A172 (cell line): ENCODE data around the gene LOXHD1. TPM values are rescaled to one million over a fixed set of nuclear protein-coding genes. Genes with fewer than 3 reads are reported as not detected.

Experiments
- DNase-seq: peaks from one replicate; pipeline ENCODE4 v3.0.0-alpha.2; 2015; ENCODE audit warnings: low spot score
- total RNA-seq: library from RNA; depleted of rRNA; stranded (reverse); fragments of >200 nt; shearing (Covaris generic); gene quantifications from 2 replicates; pipeline ENCODE4 v1.2.3, GENCODE V29; 2014; rRNA removed

Gene LOXHD1
- total RNA-seq, 1 experiment from 2014 or later: not detected

DNA sequence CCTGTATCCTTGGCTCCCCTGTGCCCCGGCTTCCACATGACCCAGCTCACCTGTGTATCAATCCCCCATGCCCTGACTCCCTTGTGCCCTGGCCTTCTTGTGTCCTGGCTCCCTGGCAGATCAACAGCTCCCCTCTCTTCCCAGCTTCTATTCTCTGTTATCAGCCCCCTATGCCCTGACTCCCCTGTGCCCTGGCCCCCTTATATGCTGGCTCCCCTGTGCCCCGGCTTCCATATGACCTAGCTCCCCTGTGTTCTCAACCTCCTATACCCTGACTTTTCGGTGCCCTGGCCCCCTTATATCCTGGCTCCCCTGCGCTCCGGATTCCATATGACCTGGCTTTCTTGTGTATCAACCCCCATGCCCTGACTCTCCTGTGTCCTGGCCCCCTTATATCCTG is 209.2 kb downstream of the LOXHD1 start:
- no peak for DNase-seq

GRCh38 chr18:46447323-46447722 is 209.7 kb downstream of the LOXHD1 start:
- DNase-seq: no peak

- no peak for DNase-seq
Observed at GRCh38 chr18:46445522-46446313, 211.3 kb downstream of the LOXHD1 start.

DNA sequence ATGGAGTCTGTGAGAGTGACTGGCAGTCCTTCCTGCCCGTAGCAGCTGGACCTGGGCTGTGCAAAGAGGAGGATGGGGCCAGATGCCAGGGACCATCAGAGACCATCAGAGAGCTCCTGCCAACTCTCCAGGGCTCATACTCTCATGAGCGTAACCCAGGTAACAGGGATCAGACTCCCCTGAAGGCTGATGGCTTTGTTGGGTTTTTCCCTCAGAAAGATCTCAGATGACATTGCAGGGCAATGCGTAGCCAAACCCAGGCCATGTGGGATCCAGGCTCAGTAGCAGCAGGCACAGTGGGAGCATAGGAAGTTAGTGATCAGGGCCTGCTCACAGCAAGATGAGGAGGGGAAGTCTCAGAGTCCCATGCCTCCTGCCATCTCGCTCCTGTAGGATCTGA is 218.0 kb downstream of the LOXHD1 start:
- no peak for DNase-seq

GRCh38 chr18:46437061-46437460 is 220.0 kb downstream of the LOXHD1 start:
- DNase-seq: no peak

DNA sequence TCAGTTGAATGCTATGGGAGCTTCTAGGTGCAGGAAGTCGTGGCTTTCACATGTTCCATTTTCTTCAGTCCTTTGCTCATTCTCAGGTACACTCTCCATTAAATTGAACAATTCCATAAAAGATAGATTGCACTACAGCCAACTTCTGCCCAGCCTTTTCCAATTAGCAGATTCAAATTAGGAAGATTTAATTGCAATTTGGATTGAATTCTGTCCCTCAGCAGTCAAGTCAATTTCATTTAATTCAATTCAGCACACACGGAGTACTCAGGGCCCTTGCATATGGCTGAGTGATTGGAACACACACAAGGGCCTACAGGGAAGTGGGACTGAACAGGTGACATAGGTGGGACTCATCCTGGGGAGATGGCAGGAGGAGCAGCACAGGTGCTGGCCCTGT is 220.4 kb downstream of the LOXHD1 start:
- DNase-seq: no peak

GRCh38 chr18:46435031-46435430 is 222.0 kb downstream of the LOXHD1 start:
- no peak for DNase-seq

DNA sequence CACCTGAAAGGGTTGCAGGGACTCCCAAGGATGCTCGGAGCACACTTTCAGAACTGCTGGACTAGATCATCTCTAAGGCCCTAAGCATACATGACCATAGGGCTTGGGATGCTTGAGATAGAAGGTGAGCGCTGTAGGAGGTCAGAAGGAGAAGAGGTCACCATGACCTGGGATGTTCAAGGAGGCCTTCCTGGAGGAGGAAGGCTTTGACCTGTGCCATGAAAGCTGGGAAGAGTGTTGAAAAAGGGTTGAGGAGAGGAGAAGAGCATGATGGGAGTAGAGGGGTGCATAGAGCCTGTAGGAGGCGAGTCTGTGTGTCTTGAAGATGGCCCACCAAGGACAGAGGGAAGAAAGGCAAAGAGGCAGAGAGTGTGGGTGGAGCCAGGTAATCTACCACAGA is 222.4 kb downstream of the LOXHD1 start:
- no peak for DNase-seq

DNA sequence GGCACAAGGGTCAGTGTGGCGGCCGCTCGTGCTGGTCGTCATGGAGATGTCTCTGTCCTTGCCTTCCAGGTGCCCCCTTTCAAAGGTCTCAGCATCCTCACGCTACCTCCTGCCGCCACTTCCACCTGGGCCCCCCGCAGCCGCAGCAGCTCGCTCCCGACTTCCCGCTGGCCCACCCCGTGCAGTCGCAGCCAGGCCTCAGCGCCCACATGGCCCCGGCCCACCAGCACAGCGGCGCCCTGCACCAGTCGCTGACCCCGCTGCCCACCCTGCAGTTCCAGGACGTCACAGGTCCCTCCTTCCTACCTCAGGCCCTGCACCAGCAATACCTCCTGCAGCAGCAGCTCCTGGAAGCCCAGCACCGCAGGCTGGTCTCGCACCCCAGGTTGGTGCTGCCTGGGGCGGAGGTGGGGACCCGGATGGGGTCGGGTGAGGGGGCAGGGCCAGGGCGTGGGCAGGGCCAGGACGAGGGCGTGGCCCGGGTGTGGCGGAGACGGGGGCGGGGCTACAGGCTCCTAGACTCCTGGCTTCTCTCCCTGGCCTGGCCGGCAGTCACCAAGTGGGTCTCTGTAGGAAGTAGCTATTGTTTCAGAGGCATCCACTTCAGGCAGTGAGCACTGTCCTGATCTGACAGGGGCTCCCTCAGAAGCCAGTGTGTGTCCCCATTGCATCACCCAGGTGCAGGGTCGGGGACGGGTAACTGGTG is 223.7 kb downstream of the LOXHD1 start:
- no peak for DNase-seq

GRCh38 chr18:46431522-46432171 is 225.4 kb downstream of the LOXHD1 start:
- no peak for DNase-seq

GRCh38 chr18:46429649-46430224 is 227.3 kb downstream of the LOXHD1 start:
- no peak for DNase-seq

- DNase-seq: no peak
Observed at GRCh38 chr18:46429130-46429529, 227.9 kb downstream of the LOXHD1 start.

GRCh38 chr18:46428368-46428767 is 228.7 kb downstream of the LOXHD1 start:
- no peak for DNase-seq

DNA sequence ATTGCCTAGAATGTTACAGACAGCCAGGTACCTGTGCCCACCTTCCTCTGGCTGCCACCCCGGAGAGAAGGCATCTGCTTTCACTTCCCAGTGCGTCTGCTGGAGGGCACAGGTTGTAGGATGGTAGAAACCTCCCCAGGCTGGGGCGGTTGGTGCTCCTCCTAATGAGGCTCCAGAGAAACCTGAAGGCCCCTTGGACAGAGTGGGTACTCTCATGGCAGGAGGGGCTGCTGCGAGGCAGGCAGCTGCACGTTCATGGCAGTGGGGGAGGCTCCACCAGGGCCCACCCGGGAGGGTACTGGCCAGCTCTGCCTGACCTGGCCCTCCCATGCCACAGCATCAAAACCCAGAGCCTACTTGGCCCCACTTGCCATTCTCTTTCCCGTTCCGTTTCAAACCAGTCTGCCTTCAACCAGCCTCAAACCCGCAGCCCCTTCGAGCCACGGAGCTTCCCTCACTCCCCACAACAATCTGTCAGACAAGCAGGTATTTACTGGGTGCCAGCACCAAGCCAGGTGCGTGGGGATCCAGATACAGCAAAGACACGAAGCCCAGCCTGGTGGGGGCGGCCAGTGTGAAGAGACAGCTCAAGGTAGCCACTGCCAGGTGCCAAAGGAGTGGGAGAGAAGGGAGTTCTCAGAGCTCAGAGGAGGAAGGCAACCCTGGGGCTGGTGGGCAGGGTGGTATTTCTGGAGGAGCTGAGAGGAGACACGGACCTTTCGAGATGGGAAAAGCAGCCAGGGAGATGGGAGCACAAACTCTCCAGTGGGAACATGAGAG is 229.6 kb downstream of the LOXHD1 start:
- no peak for DNase-seq

Other genes with a start within 250 kb of the LOXHD1 start
- gene ST8SIA5, start 99.8 kb upstream of the LOXHD1 start, total RNA-seq: not detected in 2 replicates